Neural progenitor cell (in vitro differentiated cells): Measurements from ENCODE around the gene VPS72. TPM values are rescaled to one million over a fixed set of nuclear protein-coding genes. Genes with fewer than 3 reads are reported as not detected.
"Not testable (repeated sequence)": the region's sequence is repeated elsewhere in the genome, so short reads cannot be mapped to it uniquely, and the experiment has no call there.

Experiments used
- DNase-seq: peaks from one replicate; pipeline ENCODE4 v3.0.0-alpha.2; 2016; ENCODE audit warnings: low spot score
- H2AFZ ChIP-seq: fragments of 200-600 bp; sonication (generic); replicated peaks from 2 replicates; pipeline ENCODE4 v1.6.1; 2016; ENCODE audit warnings: antibody characterized with exemption
- H3F3A ChIP-seq: fragments of 200-600 bp; sonication (generic); 2 replicates; pipeline ENCODE4 v1.6.1; 2016; ENCODE audit warnings: antibody characterized with exemption, low read depth
- H3K27ac ChIP-seq: fragments of 200-600 bp; sonication (generic); 2 replicates; pipeline ENCODE4 v1.5.1; 2016; ENCODE audit warnings: mild to moderate bottlenecking
- H3K27me3 ChIP-seq: fragments of 200-600 bp; sonication (generic); 2 replicates; pipeline ENCODE4 v1.6.1; 2016; ENCODE audit warnings: mild to moderate bottlenecking, moderate library complexity
- H3K36me3 ChIP-seq: fragments of 200-600 bp; sonication (generic); 2 replicates; pipeline ENCODE4 v1.5.1; 2016
- H3K4me1 ChIP-seq: fragments of 200-600 bp; sonication (generic); 2 replicates; pipeline ENCODE4 v1.6.1; 2016; ENCODE audit warnings: mixed run types
- H3K4me2 ChIP-seq: fragments of 200-600 bp; sonication (generic); 2 replicates; pipeline ENCODE4 v1.6.1; 2016
- H3K4me3 ChIP-seq: fragments of 200-600 bp; sonication (generic); 2 replicates; pipeline ENCODE4 v1.5.1; 2016
- H3K79me2 ChIP-seq: fragments of 200-600 bp; sonication (generic); 2 replicates; pipeline ENCODE4 v1.6.1; 2016; ENCODE audit warnings: low read depth
- H3K9ac ChIP-seq: fragments of 200-600 bp; sonication (generic); 2 replicates; pipeline ENCODE4 v1.6.1; 2016
- H3K9me3 ChIP-seq: fragments of 200-600 bp; sonication (generic); 2 replicates; pipeline ENCODE4 v1.5.1; 2016; ENCODE audit warnings: low read depth
- H4K20me1 ChIP-seq: fragments of 200-600 bp; sonication (generic); 2 replicates; pipeline ENCODE4 v1.6.1; 2016; ENCODE audit warnings: low read depth
- H3K27ac Mint-ChIP-seq: 3 replicates; pipeline ENCODE4 v1.8.0; 2021; ENCODE audit warnings: mixed read lengths
- H3K27me3 Mint-ChIP-seq: 2 replicates; pipeline ENCODE4 v1.8.0; 2022; ENCODE audit warnings: low read depth, mild to moderate bottlenecking, inconsistent platforms, moderate library complexity, mixed read lengths; ENCODE audit not compliant: insufficient read depth
- H3K36me3 Mint-ChIP-seq: 3 replicates; pipeline ENCODE4 v1.8.0; 2021; ENCODE audit warnings: mixed read lengths
- H3K4me1 Mint-ChIP-seq: 3 replicates; pipeline ENCODE4 v1.8.0; 2021; ENCODE audit warnings: mixed read lengths
- H3K4me3 Mint-ChIP-seq: 3 replicates; pipeline ENCODE4 v1.8.0; 2021; ENCODE audit warnings: mild to moderate bottlenecking, moderate library complexity, mixed read lengths
- H3K9me3 Mint-ChIP-seq: 3 replicates; pipeline ENCODE4 v1.8.0; 2020; ENCODE audit warnings: mixed read lengths
- EZH2 ChIP-seq: fragments of 200-600 bp; sonication (generic); IDR thresholded peaks from 2 replicates; pipeline ENCODE4 v1.6.1; 2017; ENCODE audit warnings: antibody characterized with exemption, mild to moderate bottlenecking, moderate library complexity
- EZH2phosphoT487 ChIP-seq: fragments of 200-600 bp; sonication (generic); IDR thresholded peaks from 2 replicates; pipeline ENCODE4 v1.6.1; 2017; ENCODE audit warnings: antibody characterized with exemption
- total RNA-seq: library from RNA; depleted of rRNA; stranded (reverse); fragments of >200 nt; gene quantifications from 2 replicates; pipeline ENCODE4 v1.2.3, GENCODE V29; 2015; ENCODE audit warnings: low replicate concordance
- TF ChIP-seq, protein P1 (sequence below): fragments of 200-600 bp; sonication (generic); IDR thresholded peaks from 2 replicates; pipeline ENCODE4 v1.5.1; 2017; ENCODE audit warnings: antibody characterized with exemption, mild to moderate bottlenecking

VPS72 gene
- total RNA-seq, 1 donor from 2014 or later: 117 TPM

- H3K9me3 Mint-ChIP-seq: no peaks in the 10 kb centered on the region
- Histone ChIP-seq H3K27ac (no peak overlapping the region), H3K4me3 (no peak overlapping the region), H3K4me1 (peaks cover 8% of the 10 kb centered on the region), H3K4me2 (no peak overlapping the region), H3K9ac (no peak overlapping the region), H3K79me2 (peaks cover 29% of the 10 kb centered on the region), H3K36me3 (no peaks in the 10 kb centered on the region), H3K9me3 (no peaks in the 10 kb centered on the region), H4K20me1 (no peaks in the 10 kb centered on the region), H2AFZ (no peak overlapping the region), H3F3A (peaks cover 12% of the 10 kb centered on the region), H3K27me3 (peaks cover 4% of the 10 kb centered on the region)
- no peak overlapping the region for H3K27ac Mint-ChIP-seq
- peaks cover 20% of the 10 kb centered on the region for H3K4me1 Mint-ChIP-seq
- DNase-seq: no peak
- peaks cover 4% of the 10 kb centered on the region for H3K27me3 Mint-ChIP-seq
- H3K4me3 Mint-ChIP-seq: no peak overlapping the region
- no peak for TF ChIP-seq EZH2
- no peak for TF ChIP-seq EZH2phosphoT487
- TF ChIP-seq, protein P1, sequence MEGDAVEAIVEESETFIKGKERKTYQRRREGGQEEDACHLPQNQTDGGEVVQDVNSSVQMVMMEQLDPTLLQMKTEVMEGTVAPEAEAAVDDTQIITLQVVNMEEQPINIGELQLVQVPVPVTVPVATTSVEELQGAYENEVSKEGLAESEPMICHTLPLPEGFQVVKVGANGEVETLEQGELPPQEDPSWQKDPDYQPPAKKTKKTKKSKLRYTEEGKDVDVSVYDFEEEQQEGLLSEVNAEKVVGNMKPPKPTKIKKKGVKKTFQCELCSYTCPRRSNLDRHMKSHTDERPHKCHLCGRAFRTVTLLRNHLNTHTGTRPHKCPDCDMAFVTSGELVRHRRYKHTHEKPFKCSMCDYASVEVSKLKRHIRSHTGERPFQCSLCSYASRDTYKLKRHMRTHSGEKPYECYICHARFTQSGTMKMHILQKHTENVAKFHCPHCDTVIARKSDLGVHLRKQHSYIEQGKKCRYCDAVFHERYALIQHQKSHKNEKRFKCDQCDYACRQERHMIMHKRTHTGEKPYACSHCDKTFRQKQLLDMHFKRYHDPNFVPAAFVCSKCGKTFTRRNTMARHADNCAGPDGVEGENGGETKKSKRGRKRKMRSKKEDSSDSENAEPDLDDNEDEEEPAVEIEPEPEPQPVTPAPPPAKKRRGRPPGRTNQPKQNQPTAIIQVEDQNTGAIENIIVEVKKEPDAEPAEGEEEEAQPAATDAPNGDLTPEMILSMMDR: no peak
- H3K36me3 Mint-ChIP-seq: no peaks in the 10 kb centered on the region
Observed at GRCh38 chr1:151192047-151192446, 2.0 kb upstream of the VPS72 start.

DNA sequence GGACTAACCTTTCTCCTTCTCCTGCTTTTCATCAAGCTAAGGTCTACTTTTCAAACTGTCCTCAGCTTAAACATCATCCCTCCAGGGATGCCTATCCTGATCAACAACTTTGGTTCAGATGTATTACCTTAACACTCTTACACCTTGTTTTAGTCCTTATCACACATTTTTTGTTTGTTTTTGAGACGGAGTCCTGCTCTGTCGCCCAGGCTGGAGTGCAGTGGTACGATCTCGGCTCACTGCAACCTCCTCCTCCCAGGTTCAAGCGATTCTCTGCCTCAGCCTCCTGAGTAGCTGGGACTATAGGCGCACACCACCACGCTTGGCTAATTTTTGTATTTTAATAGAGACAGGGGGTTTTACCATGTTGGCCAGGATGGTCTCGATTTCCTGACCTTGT is 1.3 kb downstream of the VPS72 start:
- Mint-ChIP-seq H3K4me3 (peak overlapping the region; percentile 100), H3K4me1 (peaks cover 17% of the 10 kb centered on the region), H3K27ac (peak overlapping the region; percentile 43), H3K36me3 (peaks cover 19% of the 10 kb centered on the region)
- H3K9me3 ChIP-seq, H3K27ac ChIP-seq, H3K9me3 Mint-ChIP-seq, H3K4me1 ChIP-seq, H3K36me3 ChIP-seq, H3F3A ChIP-seq, H2AFZ ChIP-seq, H3K27me3 Mint-ChIP-seq, H3K27me3 ChIP-seq, H4K20me1 ChIP-seq, DNase-seq: not testable (repeated sequence)
- peak overlapping the region; percentile 95 for H3K9ac ChIP-seq
- peak overlapping the region; percentile 99 for H3K4me2 ChIP-seq
- peak overlapping the region; percentile 99 for H3K4me3 ChIP-seq
- peaks cover 41% of the 10 kb centered on the region for H3K79me2 ChIP-seq

GRCh38 chr1:151187205-151187604 is 2.8 kb downstream of the VPS72 start:
- H3K4me1 ChIP-seq: peaks cover 8% of the 10 kb centered on the region
- Mint-ChIP-seq H3K27me3 (no peaks in the 10 kb centered on the region), H3K9me3 (no peaks in the 10 kb centered on the region), H3K4me1 (peaks cover 17% of the 10 kb centered on the region), H3K4me3 (peak overlapping the region; percentile 48), H3K27ac (no peak overlapping the region), H3K36me3 (peaks cover 26% of the 10 kb centered on the region)
- no peak overlapping the region for H3K4me2 ChIP-seq
- peaks cover 41% of the 10 kb centered on the region for H3K79me2 ChIP-seq
- DNase-seq: no peak
- H4K20me1 ChIP-seq: no peaks in the 10 kb centered on the region
- H3K27ac ChIP-seq: no peak overlapping the region
- no peaks in the 10 kb centered on the region for H3K9me3 ChIP-seq
- no peaks in the 10 kb centered on the region for H3K27me3 ChIP-seq
- TF ChIP-seq, protein P1: no peak
- no peak for TF ChIP-seq EZH2phosphoT487
- no peak for TF ChIP-seq EZH2
- no peak overlapping the region for H2AFZ ChIP-seq
- H3K4me3 ChIP-seq: no peak overlapping the region
- peaks cover 6% of the 10 kb centered on the region for H3F3A ChIP-seq
- no peak overlapping the region for H3K9ac ChIP-seq
- H3K36me3 ChIP-seq: peaks cover 6% of the 10 kb centered on the region

- H3K27me3 Mint-ChIP-seq: no peaks in the 10 kb centered on the region
- Histone ChIP-seq H3K9me3 (no peaks in the 10 kb centered on the region), H3K36me3 (peaks cover 6% of the 10 kb centered on the region), H3K4me1 (peaks cover 8% of the 10 kb centered on the region), H3K79me2 (peaks cover 34% of the 10 kb centered on the region), H3K9ac (no peak overlapping the region), H3K4me3 (no peak overlapping the region), H3K27me3 (no peaks in the 10 kb centered on the region), H3K4me2 (no peak overlapping the region), H3F3A (no peaks in the 10 kb centered on the region), H3K27ac (no peak overlapping the region), H4K20me1 (no peaks in the 10 kb centered on the region), H2AFZ (no peak overlapping the region)
- no peak overlapping the region for H3K27ac Mint-ChIP-seq
- H3K9me3 Mint-ChIP-seq: no peaks in the 10 kb centered on the region
- no peak for DNase-seq
- H3K36me3 Mint-ChIP-seq: peaks cover 41% of the 10 kb centered on the region
- H3K4me1 Mint-ChIP-seq: peaks cover 11% of the 10 kb centered on the region
- TF ChIP-seq EZH2phosphoT487 (no peak), EZH2 (no peak)
- TF ChIP-seq, protein P1: no peak
- no peak overlapping the region for H3K4me3 Mint-ChIP-seq
Observed at GRCh38 chr1:151184211-151184610, 5.8 kb downstream of the VPS72 start.
